GM15510 (cell line): ENCODE measurements around the gene CPEB1.

Source experiments
- POLR2A ChIP-seq: IDR thresholded peaks from 3 replicates; pipeline ENCODE4 v1.6.1; 2011; ENCODE audit warnings: borderline replicate concordance; ENCODE audit not compliant: insufficient read length; ENCODE audit errors: extremely low read depth

CPEB1 gene

GRCh38 chr15:82656641-82657266, 9.6 kb upstream of the CPEB1 start:
- no peak for TF ChIP-seq POLR2A

- TF ChIP-seq POLR2A = no peak
Measured at GRCh38 chr15:82655606-82656005, 8.4 kb upstream of the CPEB1 start.

GRCh38 chr15:82653483-82654168, 6.5 kb upstream of the CPEB1 start:
- TF ChIP-seq POLR2A = no peak

- no peak for TF ChIP-seq POLR2A
Measured at GRCh38 chr15:82651708-82652107, 4.5 kb upstream of the CPEB1 start.

GRCh38 chr15:82650046-82650670, 3.0 kb upstream of the CPEB1 start:
- no peak for TF ChIP-seq POLR2A

GRCh38 chr15:82649226-82649999, 2.2 kb upstream of the CPEB1 start:
- no peak for TF ChIP-seq POLR2A

GRCh38 chr15:82648257-82649103, 1.3 kb upstream of the CPEB1 start:
- TF ChIP-seq POLR2A = no peak

- no peak for TF ChIP-seq POLR2A
Measured at GRCh38 chr15:82647835-82648256, 683 bp upstream of the CPEB1 start.

- no peak for TF ChIP-seq POLR2A
Measured at GRCh38 chr15:82646250-82647044, 716 bp downstream of the CPEB1 start.

- TF ChIP-seq POLR2A = no peak
Measured at GRCh38 chr15:82643992-82644391, 3.2 kb downstream of the CPEB1 start.

GRCh38 chr15:82642656-82643055, 4.5 kb downstream of the CPEB1 start:
- TF ChIP-seq POLR2A = no peak

GRCh38 chr15:82641129-82641798, 5.9 kb downstream of the CPEB1 start:
- no peak for TF ChIP-seq POLR2A

- TF ChIP-seq POLR2A = no peak
Measured at GRCh38 chr15:82640672-82641071, 6.5 kb downstream of the CPEB1 start.

- TF ChIP-seq POLR2A = no peak
Measured at GRCh38 chr15:82635798-82636197, 11.4 kb downstream of the CPEB1 start.

- no peak for TF ChIP-seq POLR2A
Measured at GRCh38 chr15:82630033-82630432, 17.1 kb downstream of the CPEB1 start.
